VCaP (cell line): ENCODE measurements around the gene PLEK2.
A peak's percentile ranks its signal among the peaks of the same experiment; 100 is the strongest.

Experiments used
- H3K27ac ChIP-seq: fragments of 450-650 bp; 2 replicates; pipeline ENCODE4 v1.5.1; 2017
- CTCF ChIP-seq: fragments of 450-650 bp; conservative IDR thresholded peaks from 2 replicates; pipeline ENCODE4 v1.5.1; 2017; ENCODE audit warnings: mild to moderate bottlenecking, moderate library complexity

Gene PLEK2

GRCh38 chr14:67440513-67440912, 28.5 kb upstream of the PLEK2 start:
- no peak for TF ChIP-seq CTCF
- peak overlapping the region; percentile 91 for H3K27ac ChIP-seq

- no peak for TF ChIP-seq CTCF
- H3K27ac ChIP-seq, result peak overlapping the region; percentile 91
Measured at GRCh38 chr14:67438969-67439368, 27.0 kb upstream of the PLEK2 start.

GRCh38 chr14:67436006-67436866, 24.3 kb upstream of the PLEK2 start:
- no peak for TF ChIP-seq CTCF
- no peak overlapping the region for H3K27ac ChIP-seq

- H3K27ac ChIP-seq, result no peak overlapping the region
- TF ChIP-seq CTCF, result no peak
Measured at GRCh38 chr14:67435603-67436002, 23.6 kb upstream of the PLEK2 start.

- TF ChIP-seq CTCF, result no peak
- peak overlapping the region; percentile 38 for H3K27ac ChIP-seq
Measured at GRCh38 chr14:67432050-67432564, 20.1 kb upstream of the PLEK2 start.

- no peak for TF ChIP-seq CTCF
- H3K27ac ChIP-seq, result no peak overlapping the region
Measured at GRCh38 chr14:67429510-67430205, 17.7 kb upstream of the PLEK2 start.

- peak overlapping the region; percentile 9; the same call in 1 of the 2 replicates for H3K27ac ChIP-seq
- TF ChIP-seq CTCF, result no peak
Measured at GRCh38 chr14:67428501-67429031, 16.6 kb upstream of the PLEK2 start.
